Measurements from ENCODE around the gene FBN2.

DNA sequence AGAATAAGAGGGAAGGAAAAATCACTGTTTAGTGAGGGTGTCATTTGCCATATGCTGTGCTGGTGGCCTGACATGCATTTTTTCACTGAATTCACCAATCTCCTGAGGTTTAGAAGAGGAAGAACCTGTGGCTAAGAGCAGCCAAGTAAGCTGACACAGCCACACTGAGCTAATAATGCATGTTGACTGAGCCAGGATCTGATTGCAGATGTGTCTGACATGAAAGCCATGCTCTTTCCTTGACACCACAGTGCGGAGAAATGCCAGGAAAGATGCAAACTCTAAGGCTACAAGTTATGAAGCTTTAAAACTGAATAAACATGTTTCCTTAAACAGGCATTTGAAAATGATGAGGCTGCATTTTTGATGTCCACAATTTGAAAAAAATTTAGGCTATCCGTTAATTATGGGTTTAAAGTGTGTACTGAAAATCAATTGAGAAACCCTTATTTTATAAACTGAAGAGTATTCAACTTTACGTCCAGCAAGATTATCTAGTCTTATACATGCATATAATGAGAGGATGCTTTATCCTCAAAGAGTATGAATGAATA, 208.6 kb downstream of the FBN2 start:
- TF ChIP-seq, protein P1, sequence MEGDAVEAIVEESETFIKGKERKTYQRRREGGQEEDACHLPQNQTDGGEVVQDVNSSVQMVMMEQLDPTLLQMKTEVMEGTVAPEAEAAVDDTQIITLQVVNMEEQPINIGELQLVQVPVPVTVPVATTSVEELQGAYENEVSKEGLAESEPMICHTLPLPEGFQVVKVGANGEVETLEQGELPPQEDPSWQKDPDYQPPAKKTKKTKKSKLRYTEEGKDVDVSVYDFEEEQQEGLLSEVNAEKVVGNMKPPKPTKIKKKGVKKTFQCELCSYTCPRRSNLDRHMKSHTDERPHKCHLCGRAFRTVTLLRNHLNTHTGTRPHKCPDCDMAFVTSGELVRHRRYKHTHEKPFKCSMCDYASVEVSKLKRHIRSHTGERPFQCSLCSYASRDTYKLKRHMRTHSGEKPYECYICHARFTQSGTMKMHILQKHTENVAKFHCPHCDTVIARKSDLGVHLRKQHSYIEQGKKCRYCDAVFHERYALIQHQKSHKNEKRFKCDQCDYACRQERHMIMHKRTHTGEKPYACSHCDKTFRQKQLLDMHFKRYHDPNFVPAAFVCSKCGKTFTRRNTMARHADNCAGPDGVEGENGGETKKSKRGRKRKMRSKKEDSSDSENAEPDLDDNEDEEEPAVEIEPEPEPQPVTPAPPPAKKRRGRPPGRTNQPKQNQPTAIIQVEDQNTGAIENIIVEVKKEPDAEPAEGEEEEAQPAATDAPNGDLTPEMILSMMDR (IDR thresholded peaks at IDR 0.05): no peak
- TF ChIP-seq POLR2A (IDR thresholded peaks at IDR 0.05) (no peak), POLR2AphosphoS5 (IDR thresholded peaks at IDR 0.05; ENCODE audit: insufficient read depth in 1 of 2, low read depth in 1 of 2) (no peak)
